Mesodermal cell (in vitro differentiated cells): Measurements from ENCODE around the gene SETD7.

Experiments used
- H3K27ac ChIP-seq: 2 replicates; pipeline ENCODE4 v1.7.0; 2013; ENCODE audit warnings: mild to moderate bottlenecking, low read depth, low read length, moderate library complexity; ENCODE audit not compliant: severe bottlenecking
- H3K36me3 ChIP-seq: 2 replicates; pipeline ENCODE4 v1.7.1; 2013; ENCODE audit warnings: mild to moderate bottlenecking, low read length, moderate library complexity; ENCODE audit not compliant: control insufficient read depth, insufficient read depth
- H3K4me1 ChIP-seq: one replicate; pipeline ENCODE4 v1.7.1; 2013; ENCODE audit warnings: mild to moderate bottlenecking, low read length; ENCODE audit not compliant: insufficient read depth, control insufficient read depth, poor library complexity, severe bottlenecking
- H3K4me3 ChIP-seq: 2 replicates; pipeline ENCODE4 v1.7.0; 2013; ENCODE audit warnings: low read length, control low read depth, mild to moderate bottlenecking; ENCODE audit not compliant: insufficient read depth, poor library complexity, severe bottlenecking; ENCODE audit errors: extremely low read depth
- H3K9me3 ChIP-seq: 2 replicates; pipeline ENCODE4 v1.7.1; 2013; ENCODE audit warnings: mild to moderate bottlenecking, low read length, moderate library complexity; ENCODE audit not compliant: control insufficient read depth
- WGBS, 2 experiments: methylation state at CpG; one replicate each; pipeline ENCODE4 v1.1.5; 2013; ENCODE audit warnings: missing lambda C conversion rate in 2 of 2; ENCODE audit not compliant: insufficient coverage in 2 of 2; 5-methylcytosine and 5-hydroxymethylcytosine counted together

Gene SETD7

DNA sequence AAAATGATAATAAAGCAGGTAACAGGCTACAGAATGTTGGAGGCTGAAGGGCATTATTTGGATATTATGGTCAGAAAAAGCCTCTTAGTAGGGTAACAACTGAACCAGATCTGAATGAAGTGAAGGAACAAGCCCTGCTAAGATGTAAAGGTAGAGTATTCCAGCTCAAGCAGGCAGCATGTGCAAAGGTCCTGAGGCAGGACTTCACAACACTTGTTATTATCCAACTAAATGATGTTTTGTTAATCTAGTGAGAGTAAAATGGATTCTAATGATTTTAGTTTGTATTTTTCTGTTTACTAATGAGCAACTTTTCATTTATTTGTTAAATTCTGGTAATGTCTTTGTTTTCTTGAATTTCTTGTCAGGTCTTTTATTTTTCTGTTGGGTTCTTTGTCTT is 66.4 kb downstream of the SETD7 start:
- Histone ChIP-seq H3K4me1 (peaks cover 2% of the 10 kb centered on the region), H3K9me3 (no peaks in the 10 kb centered on the region), H3K4me3 (no peak overlapping the region), H3K27ac (no peak overlapping the region), H3K36me3 (no peaks in the 10 kb centered on the region)

DNA sequence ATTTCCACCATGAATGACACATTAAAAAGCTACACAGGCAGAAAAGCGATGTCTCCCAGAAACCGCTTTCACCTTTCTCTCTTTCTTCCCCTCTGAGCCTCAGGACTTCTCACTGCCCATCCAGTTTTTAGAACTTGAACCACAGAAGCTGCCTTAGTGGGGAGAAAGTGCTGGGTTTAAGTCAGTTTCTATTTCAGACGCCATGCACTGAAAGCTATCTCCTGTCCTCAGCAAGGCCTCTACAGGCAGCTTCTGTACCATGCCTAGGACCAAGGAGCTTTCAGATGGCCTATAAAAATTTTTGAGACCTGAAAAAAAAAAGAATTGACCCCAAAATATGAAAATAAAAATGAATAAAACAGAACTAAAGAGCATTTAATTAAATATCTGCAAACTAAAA is 67.6 kb downstream of the SETD7 start:
- H3K27ac ChIP-seq: no peak overlapping the region
- peaks cover 3% of the 10 kb centered on the region for H3K4me1 ChIP-seq
- WGBS, 2 experiments: 100% methylated on average over 1 of the region's 3 CpGs; no CpG with 5 or more reads in 1 of the 2 experiments
- H3K9me3 ChIP-seq: no peaks in the 10 kb centered on the region
- no peaks in the 10 kb centered on the region for H3K36me3 ChIP-seq
- no peak overlapping the region for H3K4me3 ChIP-seq

DNA sequence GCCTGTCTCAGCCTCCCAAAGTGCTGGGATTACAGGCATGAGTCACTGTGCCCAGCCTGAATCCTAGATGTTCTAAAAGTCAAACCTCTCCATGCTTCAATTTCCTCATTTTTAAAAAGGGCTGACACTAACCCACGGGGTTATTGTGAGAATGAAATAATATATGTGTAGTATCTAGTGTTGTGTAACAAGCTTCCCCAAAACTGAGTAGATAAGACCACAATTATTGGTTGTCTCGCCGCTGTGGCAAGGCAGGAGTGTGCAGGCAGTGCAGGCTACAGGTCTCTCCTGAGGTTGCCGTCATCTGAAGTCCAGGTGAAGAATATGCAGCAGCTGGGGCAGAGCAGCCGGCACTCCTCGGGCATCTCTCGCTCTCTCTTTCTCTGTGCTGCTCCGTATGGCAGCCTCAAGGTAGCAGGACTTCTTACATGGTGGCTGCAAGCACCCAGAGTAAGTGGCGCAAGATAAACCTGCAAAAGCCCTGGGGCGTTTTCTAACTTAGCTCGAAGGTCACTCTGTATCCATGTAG is 71.2 kb downstream of the SETD7 start:
- 93% methylated on average over 10 of the region's 11 CpGs for WGBS, 2 experiments
- Histone ChIP-seq H3K36me3 (no peaks in the 10 kb centered on the region), H3K4me1 (peaks cover 3% of the 10 kb centered on the region), H3K27ac (no peak overlapping the region), H3K4me3 (no peak overlapping the region), H3K9me3 (no peaks in the 10 kb centered on the region)

DNA sequence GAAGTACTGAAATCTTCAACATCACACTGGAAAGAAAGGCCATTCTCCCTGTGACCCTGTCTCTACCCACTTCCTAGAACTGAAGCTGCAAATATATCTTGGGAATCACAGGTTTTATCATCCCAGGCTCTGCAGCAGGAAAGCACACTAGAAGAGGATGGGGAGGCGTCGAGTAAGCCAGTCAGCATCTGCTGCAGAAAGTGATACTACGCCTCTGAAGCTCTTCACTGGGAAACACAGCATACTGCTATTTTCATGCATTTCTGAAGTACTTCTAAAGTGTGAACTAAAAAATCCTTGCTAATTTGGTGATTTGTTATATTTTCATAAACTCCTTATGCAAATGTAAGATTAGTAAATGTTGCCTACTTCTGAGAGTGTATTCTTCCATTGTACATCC is 73.0 kb downstream of the SETD7 start:
- Histone ChIP-seq H3K36me3 (no peaks in the 10 kb centered on the region), H3K4me3 (no peak overlapping the region), H3K9me3 (no peaks in the 10 kb centered on the region), H3K27ac (no peak overlapping the region), H3K4me1 (peaks cover 3% of the 10 kb centered on the region)
- 86 to 93% methylated on average over 2 to 3 of the region's 3 CpGs for WGBS, 2 experiments

DNA sequence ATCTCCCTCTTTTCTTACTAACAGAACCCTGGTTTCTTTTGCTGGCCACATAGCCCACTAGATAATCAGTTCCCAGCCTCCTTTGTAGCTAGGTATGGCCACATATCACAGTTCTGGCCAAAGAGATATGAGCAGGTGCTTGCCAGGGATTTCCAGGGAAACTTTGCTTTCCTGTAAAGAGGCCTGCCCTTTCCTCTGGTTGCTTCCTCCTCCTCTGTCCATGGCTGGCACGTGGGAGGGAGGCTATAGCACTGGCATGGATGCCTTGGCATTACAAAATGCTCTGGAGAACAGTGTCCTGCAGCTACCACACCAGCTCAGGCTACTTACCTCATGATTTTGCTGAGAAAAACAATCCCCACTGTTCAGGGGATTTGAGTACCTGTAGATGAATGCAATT is 74.6 kb downstream of the SETD7 start:
- 100% methylated on average over 1 of the region's 1 CpG; no CpG with 5 or more reads in 1 of the 2 experiments for WGBS, 2 experiments
- no peak overlapping the region for H3K27ac ChIP-seq

DNA sequence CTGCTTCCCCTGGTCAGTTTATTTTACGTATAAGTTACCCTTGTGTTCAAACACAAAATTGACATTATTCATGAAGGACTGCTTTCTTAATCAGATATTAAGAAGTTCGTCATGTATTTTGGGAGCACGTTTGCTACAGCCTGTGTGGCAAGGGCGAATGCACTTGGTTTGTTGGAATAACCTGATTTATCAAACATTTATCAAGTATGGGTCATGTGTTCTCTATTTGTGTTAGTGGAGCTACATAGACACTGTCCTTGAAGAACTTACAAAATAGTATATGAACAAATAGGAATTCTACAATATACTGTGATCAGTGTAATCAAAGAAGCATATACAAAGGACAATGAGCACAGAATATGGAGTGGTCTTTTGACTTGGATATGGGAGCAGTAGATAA is 79.7 kb downstream of the SETD7 start:
- no peak overlapping the region for H3K27ac ChIP-seq
- peaks cover 19% of the 10 kb centered on the region for H3K36me3 ChIP-seq
- peaks cover 7% of the 10 kb centered on the region for H3K9me3 ChIP-seq
- no peaks in the 10 kb centered on the region for H3K4me1 ChIP-seq
- WGBS, 2 experiments: 96% methylated on average over 3 of the region's 4 CpGs; no CpG with 5 or more reads in 1 of the 2 experiments
- H3K4me3 ChIP-seq: no peak overlapping the region

More for the DNA sequence above, 74.6 kb downstream of the SETD7 start:
- Histone ChIP-seq H3K9me3 (no peaks in the 10 kb centered on the region), H3K36me3 (no peaks in the 10 kb centered on the region), H3K4me1 (peaks cover 3% of the 10 kb centered on the region), H3K4me3 (no peak overlapping the region)

DNA sequence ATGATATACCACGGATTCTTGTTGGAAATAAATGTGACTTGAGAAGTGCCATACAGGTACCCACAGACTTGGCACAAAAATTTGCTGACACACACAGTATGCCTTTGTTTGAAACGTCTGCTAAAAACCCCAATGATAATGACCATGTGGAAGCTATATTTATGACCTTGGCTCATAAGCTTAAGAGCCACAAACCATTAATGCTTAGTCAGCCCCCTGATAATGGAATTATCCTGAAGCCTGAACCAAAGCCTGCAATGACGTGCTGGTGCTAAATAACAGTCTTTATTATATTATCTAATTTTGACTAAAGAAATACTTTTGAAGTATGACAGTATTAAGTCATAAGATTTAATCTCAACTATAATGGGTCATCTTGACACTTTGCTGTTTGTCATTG is 83.2 kb downstream of the SETD7 start:
- H3K36me3 ChIP-seq: peaks cover 24% of the 10 kb centered on the region
- peaks cover 27% of the 10 kb centered on the region for H3K9me3 ChIP-seq
- H3K4me3 ChIP-seq: no peak overlapping the region
- no peaks in the 10 kb centered on the region for H3K4me1 ChIP-seq
- H3K27ac ChIP-seq: no peak overlapping the region
- 83 to 100% methylated on average over 1 of the region's 3 CpGs for WGBS, 2 experiments

DNA sequence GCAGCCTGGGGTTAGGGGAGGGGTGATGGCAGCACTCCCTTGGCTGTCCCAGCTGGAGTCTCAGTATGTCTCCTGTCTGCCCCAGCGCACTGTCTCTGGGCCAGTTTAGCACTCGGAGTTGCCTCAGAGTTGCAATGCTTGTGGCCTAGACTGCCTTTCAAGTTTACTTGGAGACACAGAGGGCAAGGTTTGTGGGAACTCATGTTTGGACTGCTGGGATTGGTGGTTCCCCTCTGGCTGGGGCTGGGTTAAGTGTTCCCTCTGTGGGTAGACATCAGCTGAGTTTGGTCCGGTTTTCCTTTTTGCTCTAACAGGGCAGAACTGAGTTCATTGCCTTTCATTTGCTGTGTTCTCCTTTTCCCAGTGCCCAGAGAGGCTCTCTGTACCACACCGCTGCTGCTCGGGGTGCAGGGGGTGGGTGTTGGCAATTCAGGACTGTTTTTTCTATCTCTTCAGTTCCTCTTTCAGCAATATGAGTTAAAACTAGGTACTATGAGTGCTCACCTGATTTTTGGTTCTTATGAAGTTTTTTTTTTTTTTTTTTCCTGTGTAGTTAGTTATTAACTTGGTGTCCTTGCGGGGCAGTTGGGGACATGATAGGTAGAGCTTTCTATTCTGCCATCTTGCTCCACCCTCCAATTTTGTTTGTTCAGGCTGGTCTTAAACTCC is 84.9 kb downstream of the SETD7 start:
- Histone ChIP-seq H3K36me3 (peaks cover 26% of the 10 kb centered on the region), H3K27ac (no peak overlapping the region), H3K4me1 (no peaks in the 10 kb centered on the region), H3K4me3 (no peak overlapping the region), H3K9me3 (peaks cover 31% of the 10 kb centered on the region)
- WGBS, 2 experiments: 80 to 85% methylated on average over 1 to 3 of the region's 6 CpGs

DNA sequence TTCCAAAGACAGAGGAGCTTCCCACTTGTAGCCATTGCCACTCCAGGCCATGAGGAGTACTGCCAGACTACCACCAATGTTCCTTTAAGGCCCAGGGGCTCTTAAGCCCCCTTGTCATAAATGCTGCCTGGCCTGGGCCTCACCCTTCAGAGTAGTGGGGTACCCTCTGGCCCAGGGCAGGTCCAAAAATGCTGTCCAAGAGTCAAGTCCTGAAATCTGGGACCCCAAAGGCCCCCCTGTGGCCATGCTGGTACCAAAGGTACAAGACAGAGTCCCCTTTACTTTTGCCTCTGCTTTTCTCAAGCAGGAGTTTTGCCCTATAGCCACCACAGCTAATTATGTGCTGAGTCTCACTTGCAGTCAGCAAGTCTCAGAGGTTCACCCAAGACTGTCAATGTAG is 85.7 kb downstream of the SETD7 start:
- Histone ChIP-seq H3K27ac (no peak overlapping the region), H3K4me1 (no peaks in the 10 kb centered on the region), H3K9me3 (peaks cover 31% of the 10 kb centered on the region), H3K36me3 (peaks cover 26% of the 10 kb centered on the region), H3K4me3 (no peak overlapping the region)

DNA sequence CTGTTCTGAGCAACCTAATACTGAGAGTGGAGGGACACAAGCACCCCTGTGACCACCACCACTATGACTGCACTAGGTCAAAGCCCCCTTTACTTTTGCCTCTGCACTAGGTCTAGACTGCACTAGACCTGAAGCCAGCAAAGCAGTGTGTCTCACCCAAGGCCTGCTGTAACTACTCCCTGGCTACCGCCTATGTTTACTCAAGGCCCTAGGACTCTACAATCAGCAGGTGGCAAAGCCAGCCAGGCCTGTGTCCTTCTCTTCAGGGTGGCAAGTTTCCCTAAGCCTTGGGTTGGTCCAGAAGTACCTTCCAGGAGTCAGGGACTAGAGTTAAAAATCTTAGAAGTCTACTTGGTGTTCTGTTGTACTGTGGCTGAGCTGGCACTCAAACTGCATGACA is 86.2 kb downstream of the SETD7 start:
- Histone ChIP-seq H3K36me3 (peaks cover 26% of the 10 kb centered on the region), H3K27ac (peak overlapping the region; percentile 29), H3K9me3 (peaks cover 31% of the 10 kb centered on the region), H3K4me3 (no peak overlapping the region), H3K4me1 (no peaks in the 10 kb centered on the region)
- 94 to 100% methylated on average over 1 of the region's 1 CpG for WGBS, 2 experiments

DNA sequence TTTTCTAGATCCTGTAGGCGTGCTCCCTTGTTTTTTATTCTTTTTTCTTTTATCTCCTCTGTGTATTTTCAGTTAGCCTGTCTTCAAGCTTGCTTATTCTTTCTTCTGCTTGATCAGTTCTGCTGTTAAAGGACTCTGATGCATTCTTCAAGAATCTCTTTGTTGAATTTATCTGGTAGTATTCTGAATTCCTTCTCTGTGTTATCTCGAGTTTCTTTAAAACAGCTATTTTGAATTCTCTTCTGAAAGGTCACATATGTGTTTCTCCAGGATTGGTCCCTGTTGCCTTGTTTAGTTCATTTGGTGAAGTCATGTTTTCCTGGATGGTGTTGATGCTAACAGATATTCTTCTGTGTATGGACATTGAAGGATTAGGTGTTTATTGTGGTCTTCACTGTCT is 86.8 kb downstream of the SETD7 start:
- peaks cover 31% of the 10 kb centered on the region for H3K9me3 ChIP-seq
- H3K4me1 ChIP-seq: no peaks in the 10 kb centered on the region
- H3K4me3 ChIP-seq: no peak overlapping the region
- WGBS, 2 experiments: 100% methylated on average over 1 of the region's 2 CpGs
- H3K36me3 ChIP-seq: peaks cover 25% of the 10 kb centered on the region
- peak overlapping the region; percentile 29 for H3K27ac ChIP-seq
